ENCODE data around the gene ST3GAL3. TPM values are rescaled to one million over a fixed set of nuclear protein-coding genes. Genes with fewer than 3 reads are reported as not detected.

ST3GAL3 gene
- polyA plus RNA-seq, 1 donor (not counting 4 experiments of a cell fraction or from before 2014, with no cell fraction given): 10.0 TPM

GRCh38 chr1:43901196-43901961 is 194.0 kb downstream of the ST3GAL3 start:
- no peaks in the 10 kb centered on the region for H3K9me1 ChIP-seq (ENCODE audit: control insufficient read depth, extremely low read depth, insufficient read depth, low read length)
- no peaks in the 10 kb centered on the region for H3K27me3 ChIP-seq (ENCODE audit: control insufficient read depth, extremely low read depth, insufficient read depth, low read length)
- H3K79me2 ChIP-seq (ENCODE audit: control insufficient read depth, insufficient read depth, low read length): no peaks in the 10 kb centered on the region
- no peak for FAIRE-seq
- no peak overlapping the region for H3K4me3 ChIP-seq (ENCODE audit: control insufficient read depth in 2 of 3, extremely low read depth in 1 of 3, insufficient read depth in 2 of 3, low read depth in 1 of 3, low read length in 3 of 3)
- no peak for DNase-seq (ENCODE audit: low read depth, low spot score)
- no peak overlapping the region for H3K4me2 ChIP-seq (ENCODE audit: control insufficient read depth, extremely low read depth, insufficient read depth, low read depth, low read length)
- dilution Hi-C loops (cut with MboI; ENCODE audit: extremely low pct_ligation_motif_present, low sequenced_read_pairs): no loop called here
- no peak overlapping the region for H3K27ac ChIP-seq (ENCODE audit: control insufficient read depth, insufficient read depth, low read length)
- H3K9ac ChIP-seq (ENCODE audit: control insufficient read depth, extremely low read depth, insufficient read depth, low read length): no peak overlapping the region
- no peak overlapping the region for H2AFZ ChIP-seq (ENCODE audit: control insufficient read depth, low read length)
- no peaks in the 10 kb centered on the region for H4K20me1 ChIP-seq (ENCODE audit: control insufficient read depth, extremely low read depth, insufficient read depth, low read length)
- H3K4me1 ChIP-seq (ENCODE audit: control insufficient read depth, extremely low read depth, insufficient read depth, low read length): peaks cover 9% of the 10 kb centered on the region
- H3K36me3 ChIP-seq (ENCODE audit: control insufficient read depth in 2 of 2, extremely low read depth in 1 of 2, insufficient read depth in 2 of 2, low read length in 2 of 2): peaks cover 0 to 2% of the 10 kb centered on the region in 2 experiments
- no peak for TF ChIP-seq EZH2 (IDR thresholded peaks at IDR 0.05; ENCODE audit: low read length)
- no peak for TF ChIP-seq CTCF (optimal IDR thresholded peaks at IDR 0.05 in 1 of 3, IDR thresholded peaks at IDR 0.05 in 1 of 3, conservative IDR thresholded peaks at IDR 0.05 in 1 of 3; ENCODE audit: extremely low read depth in 1 of 3, insufficient read depth in 2 of 3, low read length in 3 of 3)
- no peaks in the 10 kb centered on the region for H3K9me3 ChIP-seq (ENCODE audit: control insufficient read depth, low read depth, low read length)

- TF ChIP-seq EZH2 (IDR thresholded peaks at IDR 0.05; ENCODE audit: low read length) (no peak), CTCF (optimal IDR thresholded peaks at IDR 0.05 in 1 of 3, IDR thresholded peaks at IDR 0.05 in 1 of 3, conservative IDR thresholded peaks at IDR 0.05 in 1 of 3; ENCODE audit: extremely low read depth in 1 of 3, insufficient read depth in 2 of 3, low read length in 3 of 3) (no peak)
- H3K27ac ChIP-seq (ENCODE audit: control insufficient read depth, insufficient read depth, low read length): no peak overlapping the region
- H3K4me1 ChIP-seq (ENCODE audit: control insufficient read depth, extremely low read depth, insufficient read depth, low read length): peaks cover 9% of the 10 kb centered on the region
- H3K4me3 ChIP-seq (ENCODE audit: control insufficient read depth in 2 of 3, extremely low read depth in 1 of 3, insufficient read depth in 2 of 3, low read depth in 1 of 3, low read length in 3 of 3): no peak overlapping the region
- dilution Hi-C loops (cut with MboI; ENCODE audit: extremely low pct_ligation_motif_present, low sequenced_read_pairs): no loop called here
- H2AFZ ChIP-seq (ENCODE audit: control insufficient read depth, low read length): no peak overlapping the region
- H3K9ac ChIP-seq (ENCODE audit: control insufficient read depth, extremely low read depth, insufficient read depth, low read length): no peak overlapping the region
- peaks cover 0 to 2% of the 10 kb centered on the region in 2 experiments for H3K36me3 ChIP-seq (ENCODE audit: control insufficient read depth in 2 of 2, extremely low read depth in 1 of 2, insufficient read depth in 2 of 2, low read length in 2 of 2)
- no peaks in the 10 kb centered on the region for H3K27me3 ChIP-seq (ENCODE audit: control insufficient read depth, extremely low read depth, insufficient read depth, low read length)
- no peaks in the 10 kb centered on the region for H3K9me1 ChIP-seq (ENCODE audit: control insufficient read depth, extremely low read depth, insufficient read depth, low read length)
- DNase-seq (ENCODE audit: low read depth, low spot score) (no peak), FAIRE-seq (no peak)
- no peaks in the 10 kb centered on the region for H4K20me1 ChIP-seq (ENCODE audit: control insufficient read depth, extremely low read depth, insufficient read depth, low read length)
- no peaks in the 10 kb centered on the region for H3K9me3 ChIP-seq (ENCODE audit: control insufficient read depth, low read depth, low read length)
- no peaks in the 10 kb centered on the region for H3K79me2 ChIP-seq (ENCODE audit: control insufficient read depth, insufficient read depth, low read length)
- no peak overlapping the region for H3K4me2 ChIP-seq (ENCODE audit: control insufficient read depth, extremely low read depth, insufficient read depth, low read depth, low read length)
Measured at GRCh38 chr1:43902058-43902831, 194.9 kb downstream of the ST3GAL3 start.

All from keratinocyte (primary cell).